ENCODE measurements around the gene ZNF480. TPM values are rescaled to one million over a fixed set of nuclear protein-coding genes. Genes with fewer than 3 reads are reported as not detected.

Gene ZNF480
- total and polyA plus RNA-seq, 4 donors = 1.8 to 7.3 (median 3.4) TPM

- TF ChIP-seq MAX (IDR thresholded peaks at IDR 0.05) = no peak
- TF ChIP-seq RAD21 (IDR thresholded peaks at IDR 0.05) = no peak
Observed at GRCh38 chr19:52273301-52273700, 23.7 kb upstream of the ZNF480 start (continued).

- no peak overlapping the region for H3K9ac ChIP-seq (ENCODE audit: low read depth in 1 of 2, low read length in 2 of 2)
- peak overlapping the region in 1 of 3 donors; percentile 19 for H3K4me3 ChIP-seq (ENCODE audit: low read depth in 1 of 3, low read length in 3 of 3)
- H3K9me3 ChIP-seq (ENCODE audit: control insufficient read depth in 4 of 4, low read length in 3 of 4) = peaks cover 2 to 8% (median 5%) of the 10 kb centered on the region in 4 donors
- no peaks in the 10 kb centered on the region for H3K27me3 ChIP-seq (ENCODE audit: control insufficient read depth in 4 of 4, insufficient read depth in 4 of 4, low read length in 3 of 4)
- H3K4me1 ChIP-seq (ENCODE audit: control insufficient read depth in 4 of 4, insufficient read depth in 4 of 4, low read length in 3 of 4) = peaks cover 0 to 14% (median 7%) of the 10 kb centered on the region in 4 donors
- H3K27ac ChIP-seq (ENCODE audit: low read depth in 1 of 2, low read length in 2 of 2) = no peak overlapping the region
- peaks cover 3 to 4% (median 4%) of the 10 kb centered on the region in 4 donors for H3K36me3 ChIP-seq (ENCODE audit: control insufficient read depth in 4 of 4, insufficient read depth in 3 of 4, low read depth in 1 of 4, low read length in 3 of 4)
- TF ChIP-seq FOXA2 (IDR thresholded peaks at IDR 0.05) (no peak), JUND (IDR thresholded peaks at IDR 0.05) (no peak), MAX (IDR thresholded peaks at IDR 0.05) (no peak), HNF4G (IDR thresholded peaks at IDR 0.05) (no peak), RXRA (IDR thresholded peaks at IDR 0.05) (no peak), ZBTB33 (IDR thresholded peaks at IDR 0.05) (no peak), YY1 (IDR thresholded peaks at IDR 0.05) (no peak), NR2F2 (IDR thresholded peaks at IDR 0.05) (no peak), HNF4A (conservative IDR thresholded peaks at IDR 0.05) (no peak), CTCF (IDR thresholded peaks at IDR 0.05; ENCODE audit: low read depth, low read length, missing input control) (no peak), TAF1 (conservative IDR thresholded peaks at IDR 0.05) (no peak), FOXA1 (IDR thresholded peaks at IDR 0.05) (no peak), RAD21 (IDR thresholded peaks at IDR 0.05) (no peak)
- 88% methylated on average over 5 of the region's 5 CpGs for WGBS
- DNase-seq (ENCODE audit: low spot score) = no peak
Observed at GRCh38 chr19:52274191-52274590, 22.8 kb upstream of the ZNF480 start.

- H3K27ac ChIP-seq (ENCODE audit: low read depth in 1 of 2, low read length in 2 of 2) = no peak overlapping the region
- H3K9ac ChIP-seq (ENCODE audit: low read depth in 1 of 2, low read length in 2 of 2) = no peak overlapping the region
- H3K9me3 ChIP-seq (ENCODE audit: control insufficient read depth in 4 of 4, low read length in 3 of 4) = peaks cover 4 to 8% (median 5%) of the 10 kb centered on the region in 4 donors
- no peak for DNase-seq (ENCODE audit: low spot score)
- 96% methylated on average over 5 of the region's 5 CpGs for WGBS
- peaks cover 0 to 5% (median 2%) of the 10 kb centered on the region in 4 donors for H3K4me1 ChIP-seq (ENCODE audit: control insufficient read depth in 4 of 4, insufficient read depth in 4 of 4, low read length in 3 of 4)
- H3K4me3 ChIP-seq (ENCODE audit: low read depth in 1 of 3, low read length in 3 of 3) = no peak overlapping the region
- peaks cover 3 to 4% (median 4%) of the 10 kb centered on the region in 4 donors for H3K36me3 ChIP-seq (ENCODE audit: control insufficient read depth in 4 of 4, insufficient read depth in 3 of 4, low read depth in 1 of 4, low read length in 3 of 4)
- no peaks in the 10 kb centered on the region for H3K27me3 ChIP-seq (ENCODE audit: control insufficient read depth in 4 of 4, insufficient read depth in 4 of 4, low read length in 3 of 4)
- no peak for TF ChIP-seq ATF3 (IDR thresholded peaks at IDR 0.05)
- no peak for TF ChIP-seq HNF4A (conservative IDR thresholded peaks at IDR 0.05)
- no peak for TF ChIP-seq FOXA2 (IDR thresholded peaks at IDR 0.05)
- TF ChIP-seq MAX (IDR thresholded peaks at IDR 0.05) = no peak
- no peak for TF ChIP-seq ZBTB33 (IDR thresholded peaks at IDR 0.05)
- no peak for TF ChIP-seq YY1 (IDR thresholded peaks at IDR 0.05)
- TF ChIP-seq SP1 (IDR thresholded peaks at IDR 0.05) = no peak
- no peak for TF ChIP-seq FOXA1 (IDR thresholded peaks at IDR 0.05)
- TF ChIP-seq CTCF (IDR thresholded peaks at IDR 0.05; ENCODE audit: low read depth, low read length, missing input control) = no peak
- TF ChIP-seq RXRA (IDR thresholded peaks at IDR 0.05) = no peak
- TF ChIP-seq EGR1 (IDR thresholded peaks at IDR 0.05; ENCODE audit: low read depth in 2 of 2) = no peak
- no peak for TF ChIP-seq NR2F2 (IDR thresholded peaks at IDR 0.05)
- no peak for TF ChIP-seq HNF4G (IDR thresholded peaks at IDR 0.05)
Observed at GRCh38 chr19:52275988-52276387, 21.0 kb upstream of the ZNF480 start.

Measured in liver (tissue), 9 donors.